ENCODE measurements around the gene TSPAN14. TPM values are rescaled to one million over a fixed set of nuclear protein-coding genes. Genes with fewer than 3 reads are reported as not detected.

TSPAN14 gene
- polyA plus RNA-seq, 1 donor (not counting 4 experiments of a cell fraction or from before 2014, with no cell fraction given) = 71.1 TPM

GRCh38 chr10:80513106-80513505 is 59.0 kb downstream of the TSPAN14 start:
- no peaks in the 10 kb centered on the region for H3K27me3 ChIP-seq (ENCODE audit: control insufficient read depth, extremely low read depth, insufficient read depth, low read length)
- no peak overlapping the region for H2AFZ ChIP-seq (ENCODE audit: control insufficient read depth, low read length)
- dilution Hi-C loops (cut with MboI; ENCODE audit: extremely low pct_ligation_motif_present, low sequenced_read_pairs) = no loop called here
- no peak overlapping the region for H3K4me3 ChIP-seq (ENCODE audit: control insufficient read depth in 2 of 3, extremely low read depth in 1 of 3, insufficient read depth in 2 of 3, low read depth in 1 of 3, low read length in 3 of 3)
- FAIRE-seq (no peak), DNase-seq (ENCODE audit: low read depth, low spot score) (no peak)
- no peak overlapping the region for H3K4me2 ChIP-seq (ENCODE audit: control insufficient read depth, extremely low read depth, insufficient read depth, low read depth, low read length)
- H3K36me3 ChIP-seq (ENCODE audit: control insufficient read depth in 2 of 2, extremely low read depth in 1 of 2, insufficient read depth in 2 of 2, low read length in 2 of 2) = peaks cover 64 to 66% of the 10 kb centered on the region in 2 experiments
- peaks cover 39% of the 10 kb centered on the region for H3K79me2 ChIP-seq (ENCODE audit: control insufficient read depth, insufficient read depth, low read length)
- peaks cover 27% of the 10 kb centered on the region for H3K4me1 ChIP-seq (ENCODE audit: control insufficient read depth, extremely low read depth, insufficient read depth, low read length)
- H3K9me3 ChIP-seq (ENCODE audit: control insufficient read depth, low read depth, low read length) = no peaks in the 10 kb centered on the region
- no peaks in the 10 kb centered on the region for H3K9me1 ChIP-seq (ENCODE audit: control insufficient read depth, extremely low read depth, insufficient read depth, low read length)
- H4K20me1 ChIP-seq (ENCODE audit: control insufficient read depth, extremely low read depth, insufficient read depth, low read length) = no peaks in the 10 kb centered on the region
- H3K9ac ChIP-seq (ENCODE audit: control insufficient read depth, extremely low read depth, insufficient read depth, low read length) = no peak overlapping the region
- H3K27ac ChIP-seq (ENCODE audit: control insufficient read depth, insufficient read depth, low read length) = no peak overlapping the region
- no peak for TF ChIP-seq EZH2 (IDR thresholded peaks at IDR 0.05; ENCODE audit: low read length)
- TF ChIP-seq CTCF (optimal IDR thresholded peaks at IDR 0.05 in 1 of 3, IDR thresholded peaks at IDR 0.05 in 1 of 3, conservative IDR thresholded peaks at IDR 0.05 in 1 of 3; ENCODE audit: extremely low read depth in 1 of 3, insufficient read depth in 2 of 3, low read length in 3 of 3) = no peak

- no peak overlapping the region for H3K4me3 ChIP-seq (ENCODE audit: control insufficient read depth in 2 of 3, extremely low read depth in 1 of 3, insufficient read depth in 2 of 3, low read depth in 1 of 3, low read length in 3 of 3)
- H3K36me3 ChIP-seq (ENCODE audit: control insufficient read depth in 2 of 2, extremely low read depth in 1 of 2, insufficient read depth in 2 of 2, low read length in 2 of 2) = peaks cover 64 to 75% of the 10 kb centered on the region in 2 experiments
- no peak for FAIRE-seq
- no peak for TF ChIP-seq EZH2 (IDR thresholded peaks at IDR 0.05; ENCODE audit: low read length)
- TF ChIP-seq CTCF (optimal IDR thresholded peaks at IDR 0.05 in 1 of 3, IDR thresholded peaks at IDR 0.05 in 1 of 3, conservative IDR thresholded peaks at IDR 0.05 in 1 of 3; ENCODE audit: extremely low read depth in 1 of 3, insufficient read depth in 2 of 3, low read length in 3 of 3) = no peak
- no peak for DNase-seq (ENCODE audit: low read depth, low spot score)
- no peak overlapping the region for H3K9ac ChIP-seq (ENCODE audit: control insufficient read depth, extremely low read depth, insufficient read depth, low read length)
- H3K4me2 ChIP-seq (ENCODE audit: control insufficient read depth, extremely low read depth, insufficient read depth, low read depth, low read length) = no peak overlapping the region
- H3K27ac ChIP-seq (ENCODE audit: control insufficient read depth, insufficient read depth, low read length) = no peak overlapping the region
- H3K9me3 ChIP-seq (ENCODE audit: control insufficient read depth, low read depth, low read length) = no peaks in the 10 kb centered on the region
- dilution Hi-C loops (cut with MboI; ENCODE audit: extremely low pct_ligation_motif_present, low sequenced_read_pairs) = no loop called here
- peaks cover 24% of the 10 kb centered on the region for H3K79me2 ChIP-seq (ENCODE audit: control insufficient read depth, insufficient read depth, low read length)
- no peak overlapping the region for H2AFZ ChIP-seq (ENCODE audit: control insufficient read depth, low read length)
- H3K4me1 ChIP-seq (ENCODE audit: control insufficient read depth, extremely low read depth, insufficient read depth, low read length) = peaks cover 5% of the 10 kb centered on the region
- H4K20me1 ChIP-seq (ENCODE audit: control insufficient read depth, extremely low read depth, insufficient read depth, low read length) = no peaks in the 10 kb centered on the region
- H3K27me3 ChIP-seq (ENCODE audit: control insufficient read depth, extremely low read depth, insufficient read depth, low read length) = no peaks in the 10 kb centered on the region
- no peaks in the 10 kb centered on the region for H3K9me1 ChIP-seq (ENCODE audit: control insufficient read depth, extremely low read depth, insufficient read depth, low read length)
Observed at GRCh38 chr10:80515511-80515910, 61.4 kb downstream of the TSPAN14 start.
